GM21619 (cell line): ENCODE results near the gene RTEL1.
"Not testable (repeated sequence)": the region's sequence is repeated elsewhere in the genome, so short reads cannot be mapped to it uniquely, and the experiment has no call there.

Source experiments
- ATAC-seq: cut with Tn5 transposase; IDR thresholded peaks from one replicate; pipeline ENCODE4 v1.9.1; 2021; ENCODE audit not compliant: unreplicated experiment

The RTEL1 gene

GRCh38 chr20:63627129-63627750 is 30.9 kb upstream of the RTEL1 start:
- peak; percentile 63 for ATAC-seq

GRCh38 chr20:63627751-63628245 is 30.3 kb upstream of the RTEL1 start:
- ATAC-seq = no peak

GRCh38 chr20:63628246-63628975 is 29.7 kb upstream of the RTEL1 start:
- ATAC-seq = no peak

GRCh38 chr20:63630956-63631355 is 27.2 kb upstream of the RTEL1 start:
- ATAC-seq = not testable (repeated sequence)

GRCh38 chr20:63631426-63631825 is 26.7 kb upstream of the RTEL1 start:
- ATAC-seq = not testable (repeated sequence)

- ATAC-seq = no peak
Measured at GRCh38 chr20:63633732-63634131, 24.4 kb upstream of the RTEL1 start.

- peak; percentile 47 for ATAC-seq
Measured at GRCh38 chr20:63635431-63636141, 22.5 kb upstream of the RTEL1 start.

- no peak for ATAC-seq
Measured at GRCh38 chr20:63636752-63637628, 21.1 kb upstream of the RTEL1 start.

GRCh38 chr20:63639093-63639975 is 18.8 kb upstream of the RTEL1 start:
- ATAC-seq = no peak

GRCh38 chr20:63640086-63640485 is 18.0 kb upstream of the RTEL1 start:
- no peak for ATAC-seq

GRCh38 chr20:63640686-63641085 is 17.4 kb upstream of the RTEL1 start:
- ATAC-seq = not testable (repeated sequence)

GRCh38 chr20:63641146-63641791 is 16.8 kb upstream of the RTEL1 start:
- ATAC-seq = peak; percentile 23

- ATAC-seq = peak; percentile 49
Measured at GRCh38 chr20:63641792-63642523, 16.2 kb upstream of the RTEL1 start.

- no peak for ATAC-seq
Measured at GRCh38 chr20:63642527-63643247, 15.4 kb upstream of the RTEL1 start.

- ATAC-seq = no peak
Measured at GRCh38 chr20:63643499-63643898, 14.6 kb upstream of the RTEL1 start.

- ATAC-seq = no peak
Measured at GRCh38 chr20:63643946-63644345, 14.2 kb upstream of the RTEL1 start.

- no peak for ATAC-seq
Measured at GRCh38 chr20:63645218-63645617, 12.9 kb upstream of the RTEL1 start.

- no peak for ATAC-seq
Measured at GRCh38 chr20:63648190-63648589, 9.9 kb upstream of the RTEL1 start.
